Naive thymus-derived CD4-positive, alpha-beta T cell (primary cell): ENCODE data around the gene KRTAP5-6. TPM values are rescaled to one million over a fixed set of nuclear protein-coding genes. Genes with fewer than 3 reads are reported as not detected.
"Not testable (repeated sequence)": the region's sequence is repeated elsewhere in the genome, so short reads cannot be mapped to it uniquely, and the experiment has no call there.

Experiments used
- ATAC-seq: fragments of 150-1000 bp; cut with Tn5 transposase; 2 replicates; pipeline ENCODE4 v1.10.0; 2021; ENCODE audit warnings: mild to moderate bottlenecking, moderate library complexity
- CTCF ChIA-PET: fragments of 350-600 bp; sonication (Branson Sonifier 250); formaldehyde crosslinking; loops from one replicate; lab custom pipeline; 2021; ENCODE audit warnings: antibody characterized with exemption; lab: Charles Lee
- POLR2A ChIA-PET: fragments of 350-600 bp; sonication (Branson Sonifier 250); formaldehyde crosslinking; loops from one replicate; lab custom pipeline; 2021; ENCODE audit warnings: antibody characterized with exemption, inconsistent platforms; lab: Charles Lee
- DNase-seq, 9 donors: peaks; one replicate each; pipeline versions ENCODE4 v3.0.0 to v3.0.0-alpha.2; 2020 to 2022; ENCODE audit warnings: mixed read lengths in 1 of 9
- H3K27ac ChIP-seq: one replicate; pipeline ENCODE4 v1.7.0; 2013; ENCODE audit warnings: mild to moderate bottlenecking, low read depth, low read length, moderate library complexity
- H3K27me3 ChIP-seq, 2 donors: one replicate each; pipeline ENCODE4 v1.7.0; 2013; ENCODE audit warnings: low read length in 2 of 2, mild to moderate bottlenecking in 2 of 2, moderate library complexity in 2 of 2; ENCODE audit not compliant: control insufficient read depth in 2 of 2, insufficient read depth in 2 of 2
- H3K36me3 ChIP-seq, 3 experiments: 1 replicate in 2 of 3; 2 replicates in 1 of 3; pipeline ENCODE4 v1.7.0; 2013; ENCODE audit warnings: low read length in 3 of 3, mild to moderate bottlenecking in 3 of 3, moderate library complexity in 1 of 3; ENCODE audit not compliant: insufficient read depth in 3 of 3, control insufficient read depth in 2 of 3
- H3K4me1 ChIP-seq, 2 donors: one replicate each; pipeline ENCODE4 v1.7.0; 2013; ENCODE audit warnings: low read length in 2 of 2, mild to moderate bottlenecking in 2 of 2, moderate library complexity in 1 of 2; ENCODE audit not compliant: control insufficient read depth in 2 of 2, insufficient read depth in 2 of 2
- H3K4me3 ChIP-seq: 2 replicates; pipeline ENCODE4 v1.7.0; 2013; ENCODE audit warnings: mild to moderate bottlenecking, low read length
- H3K9me3 ChIP-seq, 3 experiments: 1 replicate in 2 of 3; 2 replicates in 1 of 3; pipeline ENCODE4 v1.7.0; 2013; ENCODE audit warnings: low read length in 3 of 3; ENCODE audit not compliant: control insufficient read depth in 2 of 3
- H3K27ac Mint-ChIP-seq, 9 donors: one replicate each; pipeline ENCODE4 v1.8.0; 2020 to 2022; ENCODE audit warnings: mixed read lengths in 9 of 9, mild to moderate bottlenecking in 8 of 9, moderate library complexity in 5 of 9, inconsistent platforms in 2 of 9
- H3K27me3 Mint-ChIP-seq, 5 donors: one replicate each; pipeline ENCODE4 v1.8.0; 2021 to 2022; ENCODE audit warnings: mixed read lengths in 5 of 5, mild to moderate bottlenecking in 1 of 5
- H3K36me3 Mint-ChIP-seq, 5 donors: one replicate each; pipeline ENCODE4 v1.8.0; 2020 to 2022; ENCODE audit warnings: mixed read lengths in 5 of 5, mild to moderate bottlenecking in 3 of 5, inconsistent platforms in 1 of 5
- H3K4me1 Mint-ChIP-seq, 7 donors: one replicate each; pipeline ENCODE4 v1.8.0; 2020 to 2022; ENCODE audit warnings: mixed read lengths in 7 of 7, mild to moderate bottlenecking in 3 of 7, inconsistent platforms in 1 of 7
- H3K4me3 Mint-ChIP-seq, 10 donors: one replicate each; pipeline ENCODE4 v1.8.0; 2020 to 2022; ENCODE audit warnings: mild to moderate bottlenecking in 10 of 10, mixed read lengths in 10 of 10, moderate library complexity in 6 of 10, inconsistent platforms in 2 of 10
- H3K9me3 Mint-ChIP-seq, 11 donors: one replicate each; pipeline ENCODE4 v1.8.0; 2020 to 2022; ENCODE audit warnings: mixed read lengths in 11 of 11, mild to moderate bottlenecking in 4 of 11, inconsistent platforms in 1 of 11, moderate library complexity in 1 of 11
- intact Hi-C, 2 donors: fragments of 100-400 bp; cut with micrococcal nuclease; formaldehyde crosslinking; loops; one replicate each; pipeline ENCODE4 v1.15.1; 2023
- polyA plus RNA-seq, 2 donors: library from polyadenylated mRNA; unstranded; fragments of 300-500 nt; fragmentation: Illumina TruSeq; gene quantifications; one replicate each; pipeline ENCODE4 v1.2.3, GENCODE V29; 2021
- total RNA-seq, 6 experiments: library from RNA in 5 of 6; stranded (reverse) in 5 of 6; gene quantifications; 1 replicate in 5 of 6; 2 replicates in 1 of 6; pipeline ENCODE4 v1.2.3 and lab custom pipeline; 2021 to 2026

The KRTAP5-6 gene
- total and polyA plus RNA-seq, 7 experiments from 2014 or later, result not detected

GRCh38 chr11:1661454-1662269, 35.3 kb upstream of the KRTAP5-6 start:
- peaks cover 4 to 26% (median 14%) of the 10 kb centered on the region in 7 donors for H3K4me1 Mint-ChIP-seq
- CTCF ChIA-PET, H3K36me3 ChIP-seq, H3K27ac Mint-ChIP-seq, H3K36me3 Mint-ChIP-seq, intact Hi-C loops, H3K4me1 ChIP-seq, H3K9me3 ChIP-seq, POLR2A ChIA-PET, H3K9me3 Mint-ChIP-seq, H3K27ac ChIP-seq, H3K4me3 ChIP-seq, H3K27me3 ChIP-seq, DNase-seq: not testable (repeated sequence)
- H3K27me3 Mint-ChIP-seq, result peaks cover 13 to 28% (median 19%) of the 10 kb centered on the region in 5 donors
- ATAC-seq, result peak; percentile 10
- peak overlapping the region in 1 of 10 donors; percentile 11 for H3K4me3 Mint-ChIP-seq

GRCh38 chr11:1662699-1663283, 34.2 kb upstream of the KRTAP5-6 start:
- H3K4me1 Mint-ChIP-seq, result peaks cover 4 to 26% (median 14%) of the 10 kb centered on the region in 7 donors

GRCh38 chr11:1665313-1665712, 31.7 kb upstream of the KRTAP5-6 start:
- H3K36me3 ChIP-seq, result no peaks in the 10 kb centered on the region
- POLR2A ChIA-PET, result no interaction called here
- H3K27ac ChIP-seq, result no peak overlapping the region
- H3K4me3 Mint-ChIP-seq, result no peak overlapping the region
- no peak for ATAC-seq
- DNase-seq, result no peak
- CTCF ChIA-PET, result no interaction called here
- no peaks in the 10 kb centered on the region for H3K9me3 ChIP-seq
- no peaks in the 10 kb centered on the region for H3K36me3 Mint-ChIP-seq
- no peak overlapping the region for H3K27ac Mint-ChIP-seq
- H3K9me3 Mint-ChIP-seq, result no peaks in the 10 kb centered on the region
- H3K4me3 ChIP-seq, result no peak overlapping the region
- H3K27me3 Mint-ChIP-seq, result peaks cover 18 to 27% (median 21%) of the 10 kb centered on the region in 5 donors
- H3K4me1 Mint-ChIP-seq, result peaks cover 0 to 9% (median under 1%) of the 10 kb centered on the region in 7 donors
- intact Hi-C loops, result no loop called here
- no peaks in the 10 kb centered on the region for H3K27me3 ChIP-seq
- no peaks in the 10 kb centered on the region for H3K4me1 ChIP-seq

More at GRCh38 chr11:1662699-1663283, 34.2 kb upstream of the KRTAP5-6 start:
- CTCF ChIA-PET, H3K4me3 ChIP-seq, H3K9me3 Mint-ChIP-seq, H3K4me3 Mint-ChIP-seq, H3K36me3 Mint-ChIP-seq, intact Hi-C loops, POLR2A ChIA-PET, H3K36me3 ChIP-seq, H3K27ac ChIP-seq, H3K27me3 ChIP-seq, H3K9me3 ChIP-seq, H3K4me1 ChIP-seq, H3K27ac Mint-ChIP-seq, ATAC-seq: not testable (repeated sequence)
- DNase-seq, result peak in 1 of 9 donors; percentile 8
- H3K27me3 Mint-ChIP-seq, result peaks cover 12 to 26% (median 20%) of the 10 kb centered on the region in 5 donors

GRCh38 chr11:1667121-1667850, 29.7 kb upstream of the KRTAP5-6 start:
- DNase-seq, result no peak
- Histone ChIP-seq H3K9me3 (no peaks in the 10 kb centered on the region), H3K4me1 (no peaks in the 10 kb centered on the region), H3K36me3 (no peaks in the 10 kb centered on the region), H3K27ac (no peak overlapping the region), H3K4me3 (no peak overlapping the region), H3K27me3 (no peaks in the 10 kb centered on the region)
- Mint-ChIP-seq H3K4me1 (no peaks in the 10 kb centered on the region), H3K27ac (no peak overlapping the region), H3K27me3 (peaks cover 17 to 26% (median 20%) of the 10 kb centered on the region in 5 donors), H3K9me3 (no peaks in the 10 kb centered on the region), H3K36me3 (no peaks in the 10 kb centered on the region), H3K4me3 (no peak overlapping the region)
- CTCF ChIA-PET, result interaction anchor here (1.0 kb wide), 1 partner anchor 27 kb away, joined by 3 read pairs; no protein-coding TSS in a partner anchor
- intact Hi-C loops, result no loop called here
- ATAC-seq, result no peak
- POLR2A ChIA-PET, result interaction anchor here (0.6 kb wide), 1 partner anchor 14 kb away, joined by 3 read pairs; no protein-coding TSS in a partner anchor

GRCh38 chr11:1667906-1668305, 29.1 kb upstream of the KRTAP5-6 start:
- H3K27ac Mint-ChIP-seq, result peak overlapping the region in 1 of 9 donors; percentile 70
- Histone ChIP-seq H3K9me3 (no peaks in the 10 kb centered on the region), H3K36me3 (no peaks in the 10 kb centered on the region), H3K27me3 (no peaks in the 10 kb centered on the region), H3K4me1 (no peaks in the 10 kb centered on the region), H3K27ac (no peak overlapping the region), H3K4me3 (no peak overlapping the region)
- peak overlapping the region in 1 of 10 donors; percentile 18 for H3K4me3 Mint-ChIP-seq
- H3K9me3 Mint-ChIP-seq, result no peaks in the 10 kb centered on the region
- H3K36me3 Mint-ChIP-seq, result no peaks in the 10 kb centered on the region
- no peak for DNase-seq
- intact Hi-C loops, result no loop called here
- no peaks in the 10 kb centered on the region for H3K4me1 Mint-ChIP-seq
- POLR2A ChIA-PET, result no interaction called here
- CTCF ChIA-PET, result interaction anchor here (1.0 kb wide), 1 partner anchor 26 kb away, joined by 3 read pairs; no protein-coding TSS in a partner anchor
- no peak for ATAC-seq
- H3K27me3 Mint-ChIP-seq, result peaks cover 14 to 25% (median 19%) of the 10 kb centered on the region in 5 donors

GRCh38 chr11:1668911-1669473, 28.0 kb upstream of the KRTAP5-6 start:
- ATAC-seq (no peak), DNase-seq (no peak)
- ChIA-PET POLR2A (no interaction called here), CTCF (interaction anchor here (0.7 kb wide), 1 partner anchor 23 kb away, joined by 3 read pairs; no protein-coding TSS in a partner anchor)
- H3K36me3 Mint-ChIP-seq, result no peaks in the 10 kb centered on the region
- no peaks in the 10 kb centered on the region for H3K4me1 ChIP-seq
- no peak overlapping the region for H3K27ac Mint-ChIP-seq
- H3K9me3 Mint-ChIP-seq, result no peaks in the 10 kb centered on the region
- H3K9me3 ChIP-seq, result no peaks in the 10 kb centered on the region
- no peaks in the 10 kb centered on the region for H3K36me3 ChIP-seq
- H3K4me3 ChIP-seq, result no peak overlapping the region
- H3K4me1 Mint-ChIP-seq, result no peaks in the 10 kb centered on the region
- intact Hi-C loops, result no loop called here
- no peak overlapping the region for H3K27ac ChIP-seq
- no peaks in the 10 kb centered on the region for H3K27me3 ChIP-seq
- no peak overlapping the region for H3K4me3 Mint-ChIP-seq
- H3K27me3 Mint-ChIP-seq, result peaks cover 17 to 29% (median 26%) of the 10 kb centered on the region in 5 donors
